Measurements from ENCODE around the gene RNF144B. TPM values are rescaled to one million over a fixed set of nuclear protein-coding genes. Genes with fewer than 3 reads are reported as not detected.

The RNF144B gene
- total RNA-seq, 4 donors from 2014 or later, result 67.3 to 143 (median 114) TPM

- Histone ChIP-seq H3K4me1 (peaks cover 24 to 27% of the 10 kb centered on the region in 2 donors), H3K27ac (no peak overlapping the region), H3K27me3 (no peaks in the 10 kb centered on the region), H3K36me3 (no peaks in the 10 kb centered on the region), H3K4me3 (replicated peaks in 1 of 3) (no peak overlapping the region), H3K9me3 (no peaks in the 10 kb centered on the region)
- TF ChIP-seq POLR2A (IDR thresholded peaks at IDR 0.05), result no peak
- TF ChIP-seq CTCF (IDR thresholded peaks at IDR 0.05), result no peak
- 87 to 98% methylated on average over 11 of the region's 11 CpGs for whole genome bisulfite sequencing, 2 donors
- DNase-seq, result no peak
- intact Hi-C loops (cut with DNase I), result no loop called here
Observed at GRCh38 chr6:18367371-18367770, 19.8 kb upstream of the RNF144B start.

GRCh38 chr6:18368277-18369105, 18.7 kb upstream of the RNF144B start:
- 95 to 99% methylated on average over 23 to 25 of the region's 25 CpGs for WGBS, 2 donors
- Histone ChIP-seq H3K9me3 (no peaks in the 10 kb centered on the region), H3K4me1 (peaks cover 17 to 22% of the 10 kb centered on the region in 2 donors), H3K27me3 (no peaks in the 10 kb centered on the region), H3K4me3 (replicated peaks in 1 of 3) (no peak overlapping the region), H3K27ac (no peak overlapping the region), H3K36me3 (no peaks in the 10 kb centered on the region)
- TF ChIP-seq CTCF (IDR thresholded peaks at IDR 0.05) (no peak), POLR2A (IDR thresholded peaks at IDR 0.05) (no peak)
- intact Hi-C loops (cut with DNase I), result no loop called here
- no peak for DNase-seq

- H3K4me3 ChIP-seq (replicated peaks in 1 of 3), result no peak overlapping the region
- H3K9me3 ChIP-seq, result no peaks in the 10 kb centered on the region
- H3K4me1 ChIP-seq, result peaks cover 0 to 3% of the 10 kb centered on the region in 2 donors
- H3K27me3 ChIP-seq, result no peaks in the 10 kb centered on the region
- no peak for TF ChIP-seq CTCF (IDR thresholded peaks at IDR 0.05)
- no peak for TF ChIP-seq POLR2A (IDR thresholded peaks at IDR 0.05)
- no peak overlapping the region for H3K27ac ChIP-seq
- intact Hi-C loops (cut with DNase I), result no loop called here
- no peaks in the 10 kb centered on the region for H3K36me3 ChIP-seq
- 65 to 67% methylated on average over 5 of the region's 5 CpGs for WGBS, 2 donors
- no peak for DNase-seq
Observed at GRCh38 chr6:18371010-18371409, 16.1 kb upstream of the RNF144B start.

GRCh38 chr6:18371656-18372055, 15.5 kb upstream of the RNF144B start:
- H3K27me3 ChIP-seq, result no peaks in the 10 kb centered on the region
- H3K4me3 ChIP-seq (replicated peaks in 1 of 3), result no peak overlapping the region
- no peaks in the 10 kb centered on the region for H3K9me3 ChIP-seq
- WGBS, 2 donors, result 93 to 94% methylated on average over 2 of the region's 2 CpGs
- H3K36me3 ChIP-seq, result no peaks in the 10 kb centered on the region
- H3K27ac ChIP-seq, result no peak overlapping the region
- intact Hi-C loops (cut with DNase I), result no loop called here
- H3K4me1 ChIP-seq, result peaks cover 0 to 3% of the 10 kb centered on the region in 2 donors
- DNase-seq, result no peak
- no peak for TF ChIP-seq CTCF (IDR thresholded peaks at IDR 0.05)
- TF ChIP-seq POLR2A (IDR thresholded peaks at IDR 0.05), result no peak

- DNase-seq, result no peak
- no peaks in the 10 kb centered on the region for H3K9me3 ChIP-seq
- TF ChIP-seq POLR2A (IDR thresholded peaks at IDR 0.05), result no peak
- TF ChIP-seq CTCF (IDR thresholded peaks at IDR 0.05), result no peak
- no peaks in the 10 kb centered on the region for H3K36me3 ChIP-seq
- H3K4me3 ChIP-seq (replicated peaks in 1 of 3), result no peak overlapping the region
- WGBS, 2 donors, result 79 to 82% methylated on average over 4 of the region's 4 CpGs
- no peaks in the 10 kb centered on the region for H3K27me3 ChIP-seq
- intact Hi-C loops (cut with DNase I), result loop anchor here (10.0 kb wide), 1 partner anchor 45 kb away; no protein-coding TSS in a partner anchor
- peaks cover 7 to 13% of the 10 kb centered on the region in 2 donors for H3K4me1 ChIP-seq
- H3K27ac ChIP-seq, result no peak overlapping the region
Observed at GRCh38 chr6:18380158-18380836, 6.9 kb upstream of the RNF144B start.

Measured in thyroid gland (tissue), 4 donors.